IgD-negative memory B cell (primary cell): ENCODE data around the gene RLN3. TPM values are rescaled to one million over a fixed set of nuclear protein-coding genes. Genes with fewer than 3 reads are reported as not detected.

Source experiments
- H3K27ac Mint-ChIP-seq, 3 donors: one replicate each; pipeline ENCODE4 v1.8.0; 2020 to 2022; ENCODE audit warnings: mild to moderate bottlenecking in 3 of 3, mixed read lengths in 3 of 3, moderate library complexity in 1 of 3
- H3K27me3 Mint-ChIP-seq: one replicate; pipeline ENCODE4 v1.8.0; 2021; ENCODE audit warnings: mixed read lengths
- H3K36me3 Mint-ChIP-seq: one replicate; pipeline ENCODE4 v1.8.0; 2020; ENCODE audit warnings: mild to moderate bottlenecking, mixed read lengths
- H3K4me1 Mint-ChIP-seq, 3 donors: one replicate each; pipeline ENCODE4 v1.8.0; 2020 to 2022; ENCODE audit warnings: mixed read lengths in 3 of 3, mild to moderate bottlenecking in 1 of 3
- H3K4me3 Mint-ChIP-seq, 4 donors: one replicate each; pipeline ENCODE4 v1.8.0; 2020 to 2022; ENCODE audit warnings: mild to moderate bottlenecking in 4 of 4, mixed read lengths in 4 of 4, moderate library complexity in 3 of 4
- H3K9me3 Mint-ChIP-seq, 3 donors: one replicate each; pipeline ENCODE4 v1.8.0; 2020 to 2021; ENCODE audit warnings: mixed read lengths in 3 of 3, mild to moderate bottlenecking in 1 of 3
- polyA plus RNA-seq: library from polyadenylated mRNA; unstranded; fragments of 300-500 nt; fragmentation: Illumina TruSeq; gene quantifications from one replicate; pipeline ENCODE4 v1.2.3, GENCODE V29; 2021

RLN3 gene
- polyA plus RNA-seq, 1 donor from 2014 or later: 0.65 TPM

- H3K27me3 Mint-ChIP-seq: peaks cover 23% of the 10 kb centered on the region
- H3K4me3 Mint-ChIP-seq: no peak within 1 kb of the TSS
- H3K9me3 Mint-ChIP-seq: peaks cover 0 to 1% (median 0%) of the 10 kb centered on the region in 3 donors
- H3K36me3 Mint-ChIP-seq: peaks cover 2% of the 10 kb centered on the region
- H3K4me1 Mint-ChIP-seq: peaks cover 0 to 3% (median 3%) of the 10 kb centered on the region in 3 donors
- H3K27ac Mint-ChIP-seq: no peak within 1 kb of the TSS
Observed at GRCh38 chr19:14061751-14062557, 34.0 kb downstream of the RLN3 start, which contains the start of gene PALM3. TSS of gene PALM3 (minus strand) at chr19:14062076. CDS start at chr19:14061980, 96 bp downstream.

GRCh38 chr19:14062558-14062855 is 34.6 kb downstream of the RLN3 start:
- H3K27ac Mint-ChIP-seq: no peak overlapping the region
- peaks cover 0 to 3% (median 3%) of the 10 kb centered on the region in 3 donors for H3K4me1 Mint-ChIP-seq
- H3K36me3 Mint-ChIP-seq: peaks cover 2% of the 10 kb centered on the region
- peaks cover 0 to 1% (median 0%) of the 10 kb centered on the region in 3 donors for H3K9me3 Mint-ChIP-seq
- no peak overlapping the region for H3K4me3 Mint-ChIP-seq
- H3K27me3 Mint-ChIP-seq: peaks cover 20% of the 10 kb centered on the region

GRCh38 chr19:14063105-14063504 is 35.2 kb downstream of the RLN3 start:
- H3K36me3 Mint-ChIP-seq: peaks cover 2% of the 10 kb centered on the region
- no peak overlapping the region for H3K27ac Mint-ChIP-seq
- peaks cover 0 to 1% (median 0%) of the 10 kb centered on the region in 3 donors for H3K9me3 Mint-ChIP-seq
- H3K4me1 Mint-ChIP-seq: peaks cover 0 to 3% (median 3%) of the 10 kb centered on the region in 3 donors
- H3K4me3 Mint-ChIP-seq: no peak overlapping the region
- H3K27me3 Mint-ChIP-seq: peaks cover 15% of the 10 kb centered on the region

DNA sequence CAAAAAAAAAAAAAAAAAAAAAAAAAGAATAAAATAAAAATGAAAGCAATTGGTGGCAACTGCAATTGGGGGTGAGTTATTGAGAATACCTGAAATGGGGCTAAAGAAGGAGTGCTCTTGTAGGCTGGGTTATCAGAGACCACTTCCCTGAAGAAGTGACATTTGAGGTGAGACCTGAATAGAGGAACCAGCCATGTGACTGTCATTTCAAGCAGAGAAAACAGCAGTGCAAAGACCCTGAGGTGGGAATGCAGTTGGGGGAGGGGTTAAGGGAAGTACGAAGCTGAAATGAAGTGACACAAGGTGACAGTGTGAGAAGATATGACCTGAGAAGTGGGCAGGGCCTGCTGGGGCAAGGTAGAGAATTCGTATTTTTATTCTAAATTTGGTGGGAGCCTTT is 38.2 kb downstream of the RLN3 start:
- H3K36me3 Mint-ChIP-seq: peaks cover 3% of the 10 kb centered on the region
- peak overlapping the region in 1 of 4 donors; percentile 61 for H3K4me3 Mint-ChIP-seq
- no peaks in the 10 kb centered on the region for H3K4me1 Mint-ChIP-seq
- peaks cover 2% of the 10 kb centered on the region for H3K27me3 Mint-ChIP-seq
- H3K27ac Mint-ChIP-seq: no peak overlapping the region
- H3K9me3 Mint-ChIP-seq: peaks cover 0 to 1% (median 0%) of the 10 kb centered on the region in 3 donors

DNA sequence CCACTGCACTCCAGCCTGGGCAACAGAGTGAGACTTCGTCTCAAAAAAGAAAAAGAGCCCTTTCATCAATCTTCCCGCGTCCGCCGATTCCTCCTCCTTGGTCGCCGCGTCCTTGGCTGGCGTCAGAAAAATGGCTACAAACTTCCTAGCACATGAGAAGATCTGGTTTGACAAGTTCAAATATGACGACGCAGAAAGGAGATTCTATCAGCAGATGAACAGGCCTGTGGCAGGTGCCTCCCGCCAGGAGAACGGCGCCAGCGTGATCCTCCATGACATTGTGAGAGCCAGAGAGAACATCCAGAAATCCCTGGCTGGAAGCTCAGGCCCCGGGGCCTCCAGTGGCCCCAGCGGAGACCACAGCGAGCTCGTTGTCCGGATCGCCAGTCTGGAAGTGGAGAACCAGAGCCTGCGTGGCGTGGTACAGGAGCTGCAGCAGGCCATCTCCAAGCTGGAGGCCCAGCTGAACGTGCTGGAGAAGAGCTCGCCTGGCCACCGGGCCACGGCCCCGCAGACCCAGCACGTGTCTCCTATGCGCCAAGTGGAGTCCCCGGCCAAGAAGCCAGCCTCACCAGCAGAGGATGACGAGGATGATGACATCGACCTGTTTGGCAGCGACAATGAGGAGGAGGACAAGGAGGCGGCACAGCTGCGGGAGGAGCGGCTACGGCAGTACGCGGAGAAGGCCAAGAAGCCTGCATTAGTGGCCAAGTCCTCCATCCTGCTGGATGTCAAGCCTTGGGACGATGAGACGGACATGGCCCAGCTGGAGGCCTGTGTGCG is 42.5 kb downstream of the RLN3 start:
- Mint-ChIP-seq H3K27ac (no peak overlapping the region), H3K36me3 (peaks cover 1% of the 10 kb centered on the region), H3K27me3 (peaks cover 2% of the 10 kb centered on the region), H3K9me3 (peaks cover 0 to 1% (median 0%) of the 10 kb centered on the region in 3 donors), H3K4me1 (peaks cover 4 to 5% (median 5%) of the 10 kb centered on the region in 3 donors), H3K4me3 (peak overlapping the region in 1 of 4 donors; percentile 38)

- H3K27me3 Mint-ChIP-seq: no peaks in the 10 kb centered on the region
- peaks cover 5% of the 10 kb centered on the region in 3 donors for H3K4me1 Mint-ChIP-seq
- H3K9me3 Mint-ChIP-seq: no peaks in the 10 kb centered on the region
- H3K27ac Mint-ChIP-seq: peak within 1 kb of the TSS in 1 of 3 donors; percentile 78
- peaks cover 1% of the 10 kb centered on the region for H3K36me3 Mint-ChIP-seq
- peak within 1 kb of the TSS; percentile 85 to 97 (median 90) for H3K4me3 Mint-ChIP-seq
Observed at GRCh38 chr19:14072535-14073260, 44.8 kb downstream of the RLN3 start, which contains the start of gene MISP3. TSS of gene MISP3 (plus strand) at chr19:14072786. CDS start at chr19:14073310, 524 bp downstream.

DNA sequence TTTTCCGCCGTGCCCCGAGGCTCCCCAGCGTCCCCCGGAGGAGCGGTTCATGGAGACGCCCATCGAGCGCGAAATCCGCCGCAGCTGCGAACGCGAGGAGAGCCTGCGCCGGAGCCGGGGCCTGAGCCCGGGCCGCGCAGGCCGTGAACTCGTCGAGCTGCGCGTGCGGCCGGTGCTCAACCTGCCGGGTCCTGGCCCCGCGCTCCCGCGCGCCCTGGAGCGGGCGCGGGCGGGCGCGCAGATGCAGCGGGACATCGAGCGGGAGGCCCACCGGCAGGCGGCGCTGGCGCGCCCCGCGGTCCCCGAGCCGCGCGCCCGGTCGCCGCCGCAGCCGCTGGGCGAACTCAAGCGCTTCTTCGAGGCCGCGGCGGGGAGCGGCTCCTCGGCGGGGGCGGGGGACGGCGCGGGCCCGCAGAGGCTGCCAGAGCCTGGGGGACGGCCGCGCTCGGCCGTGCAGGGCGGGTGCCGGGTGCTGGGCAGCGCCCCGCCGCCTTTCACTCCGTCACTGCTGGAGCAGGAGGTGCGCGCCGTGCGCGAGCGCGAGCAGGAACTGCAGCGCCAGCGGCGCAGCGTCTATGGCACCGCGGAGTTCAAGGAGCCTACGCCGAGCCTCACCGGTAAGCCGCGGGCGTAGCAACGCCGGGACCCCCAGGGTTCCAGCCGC is 45.4 kb downstream of the RLN3 start:
- Mint-ChIP-seq H3K4me3 (peak overlapping the region; percentile 85 to 97 (median 90)), H3K27ac (peak overlapping the region in 1 of 3 donors; percentile 78), H3K36me3 (peaks cover 1% of the 10 kb centered on the region), H3K4me1 (peaks cover 5 to 8% (median 5%) of the 10 kb centered on the region in 3 donors), H3K9me3 (no peaks in the 10 kb centered on the region), H3K27me3 (no peaks in the 10 kb centered on the region)

DNA sequence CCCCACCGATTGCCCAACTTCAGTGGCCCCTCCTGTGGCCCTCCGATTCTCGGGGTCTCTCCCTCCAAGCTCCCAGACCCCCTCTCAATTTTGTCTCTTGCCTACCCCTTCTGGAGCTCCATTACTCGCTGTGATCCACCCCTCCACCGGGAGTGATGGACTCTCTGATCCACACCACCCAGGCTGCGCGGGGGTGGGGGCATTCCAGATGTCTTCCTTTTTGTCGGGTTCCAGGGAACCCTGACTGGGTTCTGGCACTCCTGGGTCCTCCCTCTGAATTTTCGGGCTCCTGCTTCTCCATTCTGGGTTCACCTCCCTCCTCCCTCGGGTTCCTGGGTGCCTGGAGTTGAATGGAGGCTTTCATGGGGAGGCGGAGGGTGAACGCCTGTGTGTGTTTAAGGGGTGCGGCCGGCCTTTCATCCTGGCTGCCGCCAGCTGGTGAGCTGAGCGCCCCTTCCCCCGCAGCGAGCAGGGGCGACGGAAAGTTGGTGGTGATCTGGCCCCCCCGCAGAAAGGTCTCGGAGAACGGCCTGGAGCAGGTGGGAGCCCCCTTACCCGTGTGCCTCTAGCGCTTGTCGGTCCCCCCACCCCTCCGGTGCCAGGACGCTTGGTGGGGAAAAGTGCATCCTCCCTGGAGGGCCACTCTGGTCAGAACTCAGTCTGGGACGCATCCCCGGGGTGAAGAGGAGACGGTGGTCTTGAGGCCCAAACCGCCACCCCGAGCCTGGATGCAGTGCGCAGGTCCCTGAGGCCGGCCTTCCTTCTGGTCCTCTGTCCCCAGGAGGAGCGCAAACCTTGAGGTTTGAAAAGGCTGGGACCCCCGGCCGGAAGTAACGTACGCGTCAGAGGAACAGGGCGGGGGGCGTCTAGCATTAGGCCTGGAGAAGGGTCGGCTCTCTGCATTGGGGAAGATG is 46.2 kb downstream of the RLN3 start:
- Mint-ChIP-seq H3K9me3 (no peaks in the 10 kb centered on the region), H3K27me3 (no peaks in the 10 kb centered on the region), H3K4me3 (peak overlapping the region; percentile 85 to 97 (median 90))

GRCh38 chr19:14078411-14078810 is 50.5 kb downstream of the RLN3 start:
- H3K9me3 Mint-ChIP-seq: no peaks in the 10 kb centered on the region
- no peak overlapping the region for H3K27ac Mint-ChIP-seq
- peak overlapping the region in 2 of 4 donors; percentile 65 to 80 for H3K4me3 Mint-ChIP-seq
- no peaks in the 10 kb centered on the region for H3K27me3 Mint-ChIP-seq
- peaks cover 9 to 13% (median 10%) of the 10 kb centered on the region in 3 donors for H3K4me1 Mint-ChIP-seq
- H3K36me3 Mint-ChIP-seq: no peaks in the 10 kb centered on the region

More for the DNA sequence above, 46.2 kb downstream of the RLN3 start:
- Mint-ChIP-seq H3K4me1 (peaks cover 5 to 8% (median 5%) of the 10 kb centered on the region in 3 donors), H3K27ac (peak overlapping the region in 2 of 3 donors; percentile 27 to 78), H3K36me3 (peaks cover 1% of the 10 kb centered on the region)

Other genes with a start within 250 kb of the RLN3 start
- 1.2 TPM for gene ZSWIM4, start 232.7 kb upstream of the RLN3 start, polyA plus RNA-seq
- not detected for gene NANOS3, start 151.0 kb upstream of the RLN3 start, polyA plus RNA-seq
- gene BRME1, start 122.0 kb upstream of the RLN3 start, polyA plus RNA-seq: not detected
- gene CC2D1A, start 121.9 kb upstream of the RLN3 start, polyA plus RNA-seq: 15.5 TPM
- gene PODNL1, start 89.7 kb upstream of the RLN3 start, polyA plus RNA-seq: not detected
- gene DCAF15, start 75.6 kb upstream of the RLN3 start, polyA plus RNA-seq: 5.7 TPM
- 3.7 TPM for gene RFX1, start 21.8 kb upstream of the RLN3 start, polyA plus RNA-seq
- gene IL27RA, start 3.6 kb downstream of the RLN3 start, polyA plus RNA-seq: 58.3 TPM
- gene PALM3, start 33.9 kb downstream of the RLN3 start, polyA plus RNA-seq: not detected
- 0.16 TPM for gene MISP3, start 44.6 kb downstream of the RLN3 start, polyA plus RNA-seq
- not detected for gene C19orf67, start 57.6 kb downstream of the RLN3 start, polyA plus RNA-seq
- 2.8 TPM for gene SAMD1, start 62.6 kb downstream of the RLN3 start, polyA plus RNA-seq
- gene PRKACA, start 89.6 kb downstream of the RLN3 start, polyA plus RNA-seq: 1.4 TPM
- 1.9 TPM for gene ASF1B, start 108.4 kb downstream of the RLN3 start, polyA plus RNA-seq
- 0.11 TPM for gene ADGRL1, start 178.0 kb downstream of the RLN3 start, polyA plus RNA-seq